ENCODE results near the gene CACNA1D. TPM values are rescaled to one million over a fixed set of nuclear protein-coding genes. Genes with fewer than 3 reads are reported as not detected.

The CACNA1D gene
- total RNA-seq, 1 donor from 2014 or later, result 47.2 TPM

DNA sequence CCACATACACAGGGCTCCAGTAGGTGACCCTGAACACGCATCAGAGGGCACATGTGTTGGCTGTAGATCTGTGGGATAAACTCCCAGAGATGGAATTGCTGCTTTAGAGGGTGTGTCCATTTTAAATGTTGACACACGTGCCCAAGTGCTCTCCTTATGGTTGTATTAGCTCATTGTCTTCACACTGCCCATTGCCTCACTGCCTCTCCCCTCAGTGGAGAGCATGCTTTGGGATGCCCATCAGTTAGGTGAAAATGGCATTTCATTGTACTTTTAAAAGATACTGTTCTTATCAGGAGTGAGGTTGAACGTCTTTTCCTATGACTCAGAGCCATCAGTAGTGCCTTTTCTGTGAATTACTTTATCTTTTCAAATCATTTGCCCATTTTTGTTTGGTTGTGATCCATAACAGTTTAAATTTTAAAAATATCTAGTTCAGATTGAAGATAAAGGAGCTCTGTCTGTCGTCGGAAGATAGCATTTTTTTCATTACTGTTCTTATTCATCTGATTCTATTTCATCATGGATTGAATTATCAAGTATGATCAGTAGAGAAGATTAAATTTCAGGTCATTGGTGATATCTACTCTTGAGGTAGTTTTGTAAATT is 231.1 kb downstream of the CACNA1D start:
- H3K27me3 ChIP-seq, result no peaks in the 10 kb centered on the region
- no peak overlapping the region for H3K27ac ChIP-seq
- intact Hi-C loops (cut with DNase I), result loop anchor here (10.0 kb wide), 1 partner anchor 421 kb away; no protein-coding TSS in a partner anchor
- no peak overlapping the region for H3K4me3 ChIP-seq
- no peaks in the 10 kb centered on the region for H3K4me1 ChIP-seq
- peaks cover 6% of the 10 kb centered on the region for H3K36me3 ChIP-seq
- no peaks in the 10 kb centered on the region for H3K9me3 ChIP-seq
- DNase-seq (no peak), ATAC-seq (no peak)
- TF ChIP-seq, protein P1, sequence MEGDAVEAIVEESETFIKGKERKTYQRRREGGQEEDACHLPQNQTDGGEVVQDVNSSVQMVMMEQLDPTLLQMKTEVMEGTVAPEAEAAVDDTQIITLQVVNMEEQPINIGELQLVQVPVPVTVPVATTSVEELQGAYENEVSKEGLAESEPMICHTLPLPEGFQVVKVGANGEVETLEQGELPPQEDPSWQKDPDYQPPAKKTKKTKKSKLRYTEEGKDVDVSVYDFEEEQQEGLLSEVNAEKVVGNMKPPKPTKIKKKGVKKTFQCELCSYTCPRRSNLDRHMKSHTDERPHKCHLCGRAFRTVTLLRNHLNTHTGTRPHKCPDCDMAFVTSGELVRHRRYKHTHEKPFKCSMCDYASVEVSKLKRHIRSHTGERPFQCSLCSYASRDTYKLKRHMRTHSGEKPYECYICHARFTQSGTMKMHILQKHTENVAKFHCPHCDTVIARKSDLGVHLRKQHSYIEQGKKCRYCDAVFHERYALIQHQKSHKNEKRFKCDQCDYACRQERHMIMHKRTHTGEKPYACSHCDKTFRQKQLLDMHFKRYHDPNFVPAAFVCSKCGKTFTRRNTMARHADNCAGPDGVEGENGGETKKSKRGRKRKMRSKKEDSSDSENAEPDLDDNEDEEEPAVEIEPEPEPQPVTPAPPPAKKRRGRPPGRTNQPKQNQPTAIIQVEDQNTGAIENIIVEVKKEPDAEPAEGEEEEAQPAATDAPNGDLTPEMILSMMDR (IDR thresholded peaks at IDR 0.05), result no peak

DNA sequence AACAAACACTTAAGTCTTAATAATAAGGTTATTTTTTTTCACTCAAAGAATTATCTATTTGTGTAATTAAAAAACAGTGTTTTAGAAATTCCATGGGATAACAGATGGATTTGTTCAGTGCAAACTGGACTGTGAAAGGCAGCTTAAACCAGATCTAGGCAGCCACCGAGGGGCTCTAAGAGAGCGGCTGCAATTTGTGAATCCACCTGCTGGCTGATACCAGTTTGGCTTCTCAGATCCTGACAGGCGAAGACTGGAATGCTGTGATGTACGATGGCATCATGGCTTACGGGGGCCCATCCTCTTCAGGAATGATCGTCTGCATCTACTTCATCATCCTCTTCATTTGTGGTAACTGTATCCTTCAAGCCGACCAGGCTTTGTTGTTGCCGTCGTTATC is 232.2 kb downstream of the CACNA1D start:
- no peak for ATAC-seq
- TF ChIP-seq, protein P1 (IDR thresholded peaks at IDR 0.05), result no peak
- H3K4me1 ChIP-seq, result no peaks in the 10 kb centered on the region
- no peak for DNase-seq
- H3K36me3 ChIP-seq, result peaks cover 6% of the 10 kb centered on the region
- no peak overlapping the region for H3K27ac ChIP-seq
- H3K4me3 ChIP-seq, result no peak overlapping the region
- H3K27me3 ChIP-seq, result no peaks in the 10 kb centered on the region
- intact Hi-C loops (cut with DNase I), result loop anchor here (10.0 kb wide), 1 partner anchor 422 kb away; no protein-coding TSS in a partner anchor
- no peaks in the 10 kb centered on the region for H3K9me3 ChIP-seq

DNA sequence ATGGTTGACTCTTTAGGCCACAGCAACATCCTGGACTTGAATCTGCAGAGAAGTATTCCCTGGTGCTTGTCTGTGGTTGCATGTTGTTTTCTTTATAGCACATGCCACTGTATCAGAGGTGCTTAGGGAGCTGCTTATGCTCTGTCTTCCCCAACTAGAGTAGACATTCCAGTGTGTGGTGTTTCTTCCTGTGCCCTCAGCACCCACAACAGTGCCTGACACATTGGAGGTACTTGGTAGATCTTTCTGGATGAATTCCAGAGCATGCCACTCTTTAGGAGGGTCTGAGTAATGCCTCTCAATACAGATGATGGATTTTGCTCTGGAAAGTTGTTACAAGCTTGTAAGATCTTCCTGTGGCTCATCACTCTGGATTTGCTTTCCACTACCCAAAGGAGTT is 234.2 kb downstream of the CACNA1D start:
- no peak for ATAC-seq
- Histone ChIP-seq H3K27me3 (no peaks in the 10 kb centered on the region), H3K4me1 (no peaks in the 10 kb centered on the region), H3K9me3 (no peaks in the 10 kb centered on the region), H3K4me3 (no peak overlapping the region), H3K27ac (no peak overlapping the region), H3K36me3 (no peaks in the 10 kb centered on the region)
- no peak for DNase-seq
- intact Hi-C loops (cut with DNase I), result loop anchor here (10.0 kb wide), 1 partner anchor 424 kb away; no protein-coding TSS in a partner anchor
- TF ChIP-seq, protein P1 (IDR thresholded peaks at IDR 0.05), result no peak

DNA sequence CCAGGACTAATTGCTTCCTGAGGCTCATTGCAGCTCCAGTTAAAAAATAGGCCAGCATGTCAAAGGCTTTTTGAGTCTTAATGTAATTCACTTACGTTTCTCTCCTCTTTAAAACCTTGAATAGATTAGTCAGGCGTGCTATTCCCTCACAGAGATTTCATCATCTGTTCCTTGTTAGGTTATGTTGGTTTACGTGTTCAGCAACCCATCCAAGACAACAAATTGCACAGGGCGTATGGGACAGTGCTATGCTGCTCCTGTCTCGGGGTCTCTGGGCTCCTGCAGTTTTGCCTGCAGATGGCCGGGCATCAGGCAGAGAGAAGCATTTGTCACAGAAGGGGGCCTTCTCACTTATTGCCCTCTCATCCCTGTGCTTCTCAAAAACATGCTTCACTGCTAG is 234.7 kb downstream of the CACNA1D start:
- ATAC-seq, result no peak
- no peak overlapping the region for H3K4me3 ChIP-seq
- H3K27me3 ChIP-seq, result no peaks in the 10 kb centered on the region
- DNase-seq, result no peak
- H3K4me1 ChIP-seq, result no peaks in the 10 kb centered on the region
- intact Hi-C loops (cut with DNase I), result loop anchor here (10.0 kb wide), 1 partner anchor 424 kb away; no protein-coding TSS in a partner anchor
- no peaks in the 10 kb centered on the region for H3K9me3 ChIP-seq
- H3K27ac ChIP-seq, result no peak overlapping the region
- H3K36me3 ChIP-seq, result no peaks in the 10 kb centered on the region
- TF ChIP-seq, protein P1 (IDR thresholded peaks at IDR 0.05), result no peak

DNA sequence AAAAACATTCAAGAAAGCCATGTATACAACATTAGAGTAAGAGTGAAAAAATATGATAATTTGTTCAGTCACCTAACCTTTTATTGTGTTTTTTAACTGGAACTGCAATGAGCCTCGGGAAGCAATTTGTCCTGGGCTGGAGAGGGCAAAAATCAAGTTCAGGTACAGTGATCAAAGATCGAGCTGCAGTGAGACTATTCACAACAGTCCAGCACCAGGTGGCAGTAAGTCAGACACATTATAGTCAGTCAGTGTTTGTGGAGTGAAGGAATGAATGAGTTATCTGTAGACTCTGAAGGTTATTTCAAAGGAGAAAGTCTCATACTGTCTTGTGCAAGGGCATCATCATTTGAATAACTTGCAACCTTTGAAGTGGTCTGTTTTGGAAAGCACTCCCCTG is 235.2 kb downstream of the CACNA1D start:
- DNase-seq, result no peak
- TF ChIP-seq, protein P1 (IDR thresholded peaks at IDR 0.05), result no peak
- no peaks in the 10 kb centered on the region for H3K27me3 ChIP-seq
- no peak overlapping the region for H3K4me3 ChIP-seq
- intact Hi-C loops (cut with DNase I), result loop anchor here (10.0 kb wide), 1 partner anchor 425 kb away; no protein-coding TSS in a partner anchor
- H3K4me1 ChIP-seq, result no peaks in the 10 kb centered on the region
- ATAC-seq, result no peak
- no peak overlapping the region for H3K27ac ChIP-seq
- no peaks in the 10 kb centered on the region for H3K36me3 ChIP-seq
- no peaks in the 10 kb centered on the region for H3K9me3 ChIP-seq

Measured in upper lobe of right lung (tissue), 1 donor.